Progenitor cell of endocrine pancreas (in vitro differentiated cells): ENCODE results near the gene UST. TPM values are rescaled to one million over a fixed set of nuclear protein-coding genes. Genes with fewer than 3 reads are reported as not detected.

Source experiments
- DNase-seq: peaks from one replicate; pipeline ENCODE4 v3.0.0; 2021; ENCODE audit warnings: low spot score; ENCODE audit not compliant: unreplicated experiment
- H3K27ac Mint-ChIP-seq: 2 replicates; pipeline ENCODE4 v1.8.0; 2021; ENCODE audit warnings: mild to moderate bottlenecking, moderate library complexity, mixed read lengths
- H3K27me3 Mint-ChIP-seq: 2 replicates; pipeline ENCODE4 v1.8.0; 2021; ENCODE audit warnings: mixed read lengths
- H3K36me3 Mint-ChIP-seq: 2 replicates; pipeline ENCODE4 v1.8.0; 2022; ENCODE audit warnings: mixed read lengths; ENCODE audit not compliant: insufficient read depth
- H3K4me1 Mint-ChIP-seq: 2 replicates; pipeline ENCODE4 v1.8.0; 2021; ENCODE audit warnings: low read depth, mixed read lengths
- H3K4me3 Mint-ChIP-seq: 2 replicates; pipeline ENCODE4 v1.8.0; 2021; ENCODE audit warnings: low read depth, mild to moderate bottlenecking, moderate library complexity, mixed read lengths
- H3K9me3 Mint-ChIP-seq: 2 replicates; pipeline ENCODE4 v1.8.0; 2021; ENCODE audit warnings: low read depth, mixed read lengths
- CTCF ChIP-seq: fragments of 200-600 bp; sonication (generic); IDR thresholded peaks from one replicate; pipeline ENCODE4 v1.5.0; 2021; ENCODE audit warnings: antibody characterized with exemption, mild to moderate bottlenecking; ENCODE audit not compliant: unreplicated experiment
- total RNA-seq: library from RNA; stranded (reverse); gene quantifications from 2 replicates; pipeline ENCODE4 v1.2.1, GENCODE V29; 2021

UST gene
- total RNA-seq, 1 donor from 2014 or later = 2.9 TPM

- Mint-ChIP-seq H3K4me1 (peaks cover 22% of the 10 kb centered on the region), H3K27me3 (peaks cover 26% of the 10 kb centered on the region), H3K27ac (no peak overlapping the region), H3K9me3 (no peaks in the 10 kb centered on the region), H3K4me3 (no peak overlapping the region), H3K36me3 (no peaks in the 10 kb centered on the region)
- DNase-seq = no peak
- TF ChIP-seq CTCF = no peak
Observed at GRCh38 chr6:149084026-149084425, 337.2 kb downstream of the UST start.

GRCh38 chr6:149084808-149085556 is 338.2 kb downstream of the UST start:
- Mint-ChIP-seq H3K27ac (no peak overlapping the region), H3K9me3 (no peaks in the 10 kb centered on the region), H3K4me3 (no peak overlapping the region), H3K36me3 (no peaks in the 10 kb centered on the region), H3K27me3 (peaks cover 27% of the 10 kb centered on the region), H3K4me1 (peaks cover 19% of the 10 kb centered on the region)
- TF ChIP-seq CTCF = no peak
- no peak for DNase-seq

- DNase-seq = no peak
- Mint-ChIP-seq H3K27ac (no peak overlapping the region), H3K4me1 (peaks cover 22% of the 10 kb centered on the region), H3K4me3 (no peak overlapping the region), H3K36me3 (no peaks in the 10 kb centered on the region), H3K9me3 (no peaks in the 10 kb centered on the region), H3K27me3 (peaks cover 31% of the 10 kb centered on the region)
- no peak for TF ChIP-seq CTCF
Observed at GRCh38 chr6:149085557-149085938, 338.7 kb downstream of the UST start.

- H3K27me3 Mint-ChIP-seq = peaks cover 31% of the 10 kb centered on the region
- no peak overlapping the region for H3K4me3 Mint-ChIP-seq
- H3K4me1 Mint-ChIP-seq = peaks cover 20% of the 10 kb centered on the region
- no peaks in the 10 kb centered on the region for H3K9me3 Mint-ChIP-seq
- H3K36me3 Mint-ChIP-seq = no peaks in the 10 kb centered on the region
- no peak for DNase-seq
- no peak for TF ChIP-seq CTCF
- H3K27ac Mint-ChIP-seq = no peak overlapping the region
Observed at GRCh38 chr6:149086363-149086762, 339.5 kb downstream of the UST start.

- H3K4me1 Mint-ChIP-seq = peaks cover 20% of the 10 kb centered on the region
- H3K9me3 Mint-ChIP-seq = no peaks in the 10 kb centered on the region
- no peaks in the 10 kb centered on the region for H3K36me3 Mint-ChIP-seq
- no peak overlapping the region for H3K27ac Mint-ChIP-seq
- H3K4me3 Mint-ChIP-seq = no peak overlapping the region
- DNase-seq = no peak
- peaks cover 34% of the 10 kb centered on the region for H3K27me3 Mint-ChIP-seq
- TF ChIP-seq CTCF = no peak
Observed at GRCh38 chr6:149087898-149088297, 341.1 kb downstream of the UST start.
